VCaP (cell line): ENCODE measurements around the gene MAP1LC3A.

ENCODE experiments used
- H3K27ac ChIP-seq: fragments of 450-650 bp; 2 replicates; pipeline ENCODE4 v1.5.1; 2017
- TF ChIP-seq, protein P1 (sequence below): fragments of 450-650 bp; conservative IDR thresholded peaks from 2 replicates; pipeline ENCODE4 v1.5.1; 2017; ENCODE audit warnings: mild to moderate bottlenecking, moderate library complexity

Gene MAP1LC3A

GRCh38 chr20:34557936-34558319 lies 590 bp upstream of the MAP1LC3A start:
- TF ChIP-seq, protein P1, sequence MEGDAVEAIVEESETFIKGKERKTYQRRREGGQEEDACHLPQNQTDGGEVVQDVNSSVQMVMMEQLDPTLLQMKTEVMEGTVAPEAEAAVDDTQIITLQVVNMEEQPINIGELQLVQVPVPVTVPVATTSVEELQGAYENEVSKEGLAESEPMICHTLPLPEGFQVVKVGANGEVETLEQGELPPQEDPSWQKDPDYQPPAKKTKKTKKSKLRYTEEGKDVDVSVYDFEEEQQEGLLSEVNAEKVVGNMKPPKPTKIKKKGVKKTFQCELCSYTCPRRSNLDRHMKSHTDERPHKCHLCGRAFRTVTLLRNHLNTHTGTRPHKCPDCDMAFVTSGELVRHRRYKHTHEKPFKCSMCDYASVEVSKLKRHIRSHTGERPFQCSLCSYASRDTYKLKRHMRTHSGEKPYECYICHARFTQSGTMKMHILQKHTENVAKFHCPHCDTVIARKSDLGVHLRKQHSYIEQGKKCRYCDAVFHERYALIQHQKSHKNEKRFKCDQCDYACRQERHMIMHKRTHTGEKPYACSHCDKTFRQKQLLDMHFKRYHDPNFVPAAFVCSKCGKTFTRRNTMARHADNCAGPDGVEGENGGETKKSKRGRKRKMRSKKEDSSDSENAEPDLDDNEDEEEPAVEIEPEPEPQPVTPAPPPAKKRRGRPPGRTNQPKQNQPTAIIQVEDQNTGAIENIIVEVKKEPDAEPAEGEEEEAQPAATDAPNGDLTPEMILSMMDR: no peak
- peak overlapping the region; percentile 70 for H3K27ac ChIP-seq

DNA sequence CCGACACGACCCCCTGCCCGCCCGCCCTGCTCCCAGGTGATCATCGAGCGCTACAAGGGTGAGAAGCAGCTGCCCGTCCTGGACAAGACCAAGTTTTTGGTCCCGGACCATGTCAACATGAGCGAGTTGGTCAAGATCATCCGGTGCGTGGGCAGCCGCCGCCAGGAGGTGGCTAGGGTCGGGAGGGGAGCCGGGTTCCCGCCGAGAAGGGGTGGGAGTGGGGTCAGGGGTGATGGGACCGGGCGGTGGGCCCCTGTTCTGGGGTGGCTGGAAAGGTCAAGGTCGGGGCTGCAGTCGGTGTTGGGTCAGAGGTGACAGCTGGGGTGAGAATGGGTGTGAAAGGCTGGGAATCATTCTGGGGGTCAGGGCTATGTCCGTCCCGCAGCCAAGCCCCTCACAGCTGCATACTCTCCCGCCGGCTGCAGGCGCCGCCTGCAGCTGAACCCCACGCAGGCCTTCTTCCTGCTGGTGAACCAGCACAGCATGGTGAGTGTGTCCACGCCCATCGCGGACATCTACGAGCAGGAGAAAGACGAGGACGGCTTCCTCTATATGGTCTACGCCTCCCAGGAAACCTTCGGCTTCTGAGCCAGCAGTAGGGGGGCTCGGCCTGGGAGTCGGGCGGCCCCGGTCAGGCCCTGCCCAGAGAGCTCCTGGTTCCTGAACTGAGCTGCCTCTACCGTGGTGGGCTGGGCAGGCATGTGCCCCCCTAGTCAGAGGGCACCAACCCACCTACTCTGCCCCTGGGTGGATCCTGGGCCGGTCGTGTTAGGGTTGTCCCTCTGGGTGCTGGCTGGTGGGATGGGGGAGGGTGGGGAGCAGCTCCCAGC lies 1.0 kb downstream of the MAP1LC3A start:
- TF ChIP-seq, protein P1: no peak
- H3K27ac ChIP-seq: peak overlapping the region; percentile 70

GRCh38 chr20:34560141-34560523 lies 1.6 kb downstream of the MAP1LC3A start:
- no peak overlapping the region for H3K27ac ChIP-seq
- TF ChIP-seq, protein P1: no peak

- TF ChIP-seq, protein P1: no peak
- no peak overlapping the region for H3K27ac ChIP-seq
These were observed 2.1 kb downstream of the MAP1LC3A start for GRCh38 chr20:34560614-34561013.

DNA sequence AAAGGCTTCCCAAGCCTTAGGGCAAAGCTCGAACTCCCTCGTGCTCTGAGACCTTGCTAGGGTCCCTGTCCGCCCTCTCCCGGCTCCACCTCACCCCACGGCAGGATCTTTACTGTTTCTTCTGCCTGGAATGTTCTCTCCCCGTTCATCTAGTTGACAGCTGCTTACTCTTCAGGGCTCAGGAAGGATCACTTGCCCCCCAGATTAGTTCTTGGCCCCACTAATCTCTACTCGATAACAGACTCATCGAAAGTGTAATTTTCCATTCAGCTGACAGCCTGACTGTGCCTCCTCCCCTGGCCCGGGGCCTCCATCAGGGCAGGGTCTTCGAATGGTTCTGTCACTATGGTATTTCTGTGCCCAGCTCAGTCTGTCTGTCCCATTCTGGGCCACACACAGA lies 3.1 kb downstream of the MAP1LC3A start:
- H3K27ac ChIP-seq: no peak overlapping the region

GRCh38 chr20:34562641-34563040 lies 4.1 kb downstream of the MAP1LC3A start:
- H3K27ac ChIP-seq: no peak overlapping the region
- TF ChIP-seq, protein P1: peak; percentile 31; the same call in 1 of the 2 replicates

More for the DNA sequence above, 3.1 kb downstream of the MAP1LC3A start:
- TF ChIP-seq, protein P1: no peak

DNA sequence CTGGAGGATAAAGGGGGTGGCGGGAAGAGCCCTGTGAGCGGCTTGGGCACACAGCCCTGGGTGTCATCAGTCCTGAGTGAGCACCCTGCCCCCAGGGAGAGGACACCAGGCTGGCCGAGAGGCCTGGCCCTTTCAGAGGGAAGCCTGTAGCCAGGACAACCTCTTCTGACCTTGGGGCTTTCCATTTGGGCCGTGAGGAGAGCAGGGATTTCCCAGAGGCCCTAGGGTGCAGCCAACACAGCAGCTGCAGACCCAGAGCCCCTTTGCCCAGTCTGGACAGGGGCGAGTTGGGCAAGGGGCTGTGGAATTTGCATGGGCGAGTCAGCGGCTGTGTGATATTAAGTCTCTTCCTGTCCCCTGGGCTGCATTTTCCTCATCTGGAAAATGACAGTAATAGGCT lies 6.3 kb downstream of the MAP1LC3A start:
- TF ChIP-seq, protein P1: no peak

More for the DNA sequence above, 6.3 kb downstream of the MAP1LC3A start:
- H3K27ac ChIP-seq: no peak overlapping the region
